ENCODE data around the gene TSPAN2.
"Not testable (repeated sequence)": the region's sequence is repeated elsewhere in the genome, so short reads cannot be mapped to it uniquely, and the experiment has no call there.

- not testable (repeated sequence) for TF ChIP-seq CTCF (IDR thresholded peaks at IDR 0.05); POLR2A (IDR thresholded peaks at IDR 0.05); EP300 (IDR thresholded peaks at IDR 0.05; ENCODE audit: low read depth); POLR2AphosphoS5 (IDR thresholded peaks at IDR 0.05)
Observed at GRCh38 chr1:115019549-115019948, 69.8 kb downstream of the TSPAN2 start.
